Panc1 (cell line): ENCODE data around the gene PLCE1. TPM values are rescaled to one million over a fixed set of nuclear protein-coding genes. Genes with fewer than 3 reads are reported as not detected.
A peak's percentile ranks its signal among the peaks of the same experiment; 100 is the strongest.

Experiments used
- ATAC-seq: fragments of 200-7000 bp; cut with Tn5 transposase; 2 replicates; pipeline ENCODE4 v1.9.1; 2020; ENCODE audit warnings: mild to moderate bottlenecking, moderate library complexity
- BruUV-seq: library from RNA; stranded (reverse); fragments of 400-500 nt; replicated peaks from 2 replicates; lab custom pipeline; 2021; lab: Mats Ljungman, UMichigan
- CTCF ChIA-PET: fragments of 300-600 bp; sonication (Branson Sonifier 250); formaldehyde crosslinking; loops from one replicate; lab custom pipeline; 2022; ENCODE audit warnings: antibody characterized with exemption; lab: Charles Lee
- POLR2A ChIA-PET: fragments of 300-600 bp; sonication (Branson Sonifier 250); formaldehyde crosslinking; loops from one replicate; lab custom pipeline; 2022; ENCODE audit warnings: antibody characterized with exemption; lab: Charles Lee
- DNase-seq: peaks from one replicate; pipeline ENCODE4 v3.0.0-alpha.2; 2010; ENCODE audit warnings: low read depth, low spot score
- H3K27ac ChIP-seq: 2 replicates; pipeline ENCODE4 v1.5.1; 2011; ENCODE audit warnings: mild to moderate bottlenecking, low read length, inconsistent platforms
- H3K27me3 ChIP-seq: fragments of 200-500 bp; sonication (Bioruptor generic); 2 replicates; pipeline ENCODE4 v1.6.0; 2014; ENCODE audit warnings: low read length, inconsistent platforms; ENCODE audit not compliant: control insufficient read depth, insufficient read depth
- H3K36me3 ChIP-seq: fragments of 200-500 bp; sonication (Bioruptor generic); 2 replicates; pipeline ENCODE4 v1.5.1; 2014; ENCODE audit warnings: inconsistent platforms, mild to moderate bottlenecking, low read length, moderate library complexity; ENCODE audit not compliant: control insufficient read depth, insufficient read depth
- H3K4me1 ChIP-seq: 2 replicates; pipeline ENCODE4 v1.5.1; 2011; ENCODE audit warnings: inconsistent platforms, mild to moderate bottlenecking, low read length, moderate library complexity; ENCODE audit not compliant: control insufficient read depth, insufficient read depth
- H3K4me3 ChIP-seq, 2 experiments: 2 replicates each; pipeline ENCODE4 v1.5.1; 2011 to 2012; ENCODE audit warnings: low read depth in 2 of 2, low read length in 2 of 2, mild to moderate bottlenecking in 2 of 2, inconsistent platforms in 1 of 2, moderate library complexity in 1 of 2
- H3K9me3 ChIP-seq: fragments of 200-500 bp; sonication (Bioruptor generic); 2 replicates; pipeline ENCODE4 v1.5.1; 2014; ENCODE audit warnings: low read depth, mild to moderate bottlenecking, inconsistent platforms, low read length, moderate library complexity; ENCODE audit not compliant: control insufficient read depth, insufficient read depth
- CTCF ChIP-seq: fragments of 450-650 bp; IDR thresholded peaks from 2 replicates; pipeline ENCODE4 v1.5.1; 2017; ENCODE audit warnings: mild to moderate bottlenecking
- POLR2AphosphoS5 ChIP-seq: IDR thresholded peaks from 2 replicates; pipeline ENCODE4 v1.6.1; 2012; ENCODE audit warnings: mild to moderate bottlenecking, low read depth, low read length, moderate library complexity
- SIN3A ChIP-seq: IDR thresholded peaks from 2 replicates; pipeline ENCODE4 v1.6.1; 2012; ENCODE audit warnings: low read depth, mild to moderate bottlenecking, low read length, moderate library complexity, borderline replicate concordance; ENCODE audit not compliant: insufficient read depth
- TCF7L2 ChIP-seq: IDR thresholded peaks from 2 replicates; pipeline ENCODE4 v1.6.1; 2011; ENCODE audit warnings: mild to moderate bottlenecking, low read depth, low read length, inconsistent platforms
- in situ Hi-C: cut with HindIII; loops from 2 replicates; pipeline ENCODE4 v1.10.0; 2016; ENCODE audit warnings: low sequenced_read_pairs, low pct_unique_long_range_greater_than_20kb
- intact Hi-C: fragments of 100-400 bp; cut with micrococcal nuclease; formaldehyde crosslinking; loops from one replicate; pipeline ENCODE4 v1.10.0; 2022; ENCODE audit not compliant: unreplicated experiment
- total RNA-seq: library from RNA; stranded (reverse); gene quantifications from one replicate; pipeline ENCODE4 v1.2.1, GENCODE V29; 2021; ENCODE audit not compliant: unreplicated experiment
- TF ChIP-seq, protein P1 (sequence below), 2 experiments: IDR thresholded peaks; 2 replicates each; pipeline ENCODE4 v1.6.1; 2011 to 2012; ENCODE audit warnings: low read depth in 2 of 2, control low read depth in 1 of 2, low read length in 1 of 2, mild to moderate bottlenecking in 1 of 2, moderate library complexity in 1 of 2; ENCODE audit not compliant: insufficient read depth in 1 of 2

The PLCE1 gene
- total RNA-seq, 1 experiment from 2014 or later: 39.7 TPM

DNA sequence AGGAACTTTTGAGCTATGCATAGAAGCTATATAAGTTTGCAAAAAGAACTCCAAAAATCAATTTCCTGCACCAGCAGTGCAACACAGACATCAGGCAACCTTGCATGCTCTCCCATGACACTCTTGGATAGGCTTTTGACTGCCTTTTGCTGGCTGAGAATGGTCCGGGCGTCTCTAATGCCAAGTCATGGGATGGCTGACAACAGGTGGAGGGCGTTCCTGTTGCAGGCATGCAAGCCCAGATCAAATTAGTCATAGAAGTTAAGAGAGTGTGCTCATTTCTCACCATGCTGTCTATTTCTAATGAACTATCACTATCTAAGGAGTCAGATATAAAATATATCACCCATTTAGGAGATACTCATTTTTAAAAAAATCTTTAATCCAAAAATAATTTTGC lies 8.4 kb downstream of the PLCE1 start:
- ChIA-PET POLR2A (interaction anchor here (0.6 kb wide), 1 partner anchor 515 kb away, joined by 4 read pairs; no protein-coding TSS in a partner anchor), CTCF (interaction anchor here (0.6 kb wide), 1 partner anchor 146 kb away, joined by 3 read pairs; no protein-coding TSS in a partner anchor)
- intact Hi-C loops: no loop called here
- DNase-seq (no peak), ATAC-seq (no peak)
- no TSS peak for BruUV-seq
- Histone ChIP-seq H3K4me3 (no peak overlapping the region), H3K4me1 (peaks cover 80% of the 10 kb centered on the region), H3K27me3 (no peaks in the 10 kb centered on the region), H3K27ac (peak overlapping the region; percentile 69), H3K36me3 (no peaks in the 10 kb centered on the region), H3K9me3 (no peaks in the 10 kb centered on the region)
- TF ChIP-seq, protein P1, sequence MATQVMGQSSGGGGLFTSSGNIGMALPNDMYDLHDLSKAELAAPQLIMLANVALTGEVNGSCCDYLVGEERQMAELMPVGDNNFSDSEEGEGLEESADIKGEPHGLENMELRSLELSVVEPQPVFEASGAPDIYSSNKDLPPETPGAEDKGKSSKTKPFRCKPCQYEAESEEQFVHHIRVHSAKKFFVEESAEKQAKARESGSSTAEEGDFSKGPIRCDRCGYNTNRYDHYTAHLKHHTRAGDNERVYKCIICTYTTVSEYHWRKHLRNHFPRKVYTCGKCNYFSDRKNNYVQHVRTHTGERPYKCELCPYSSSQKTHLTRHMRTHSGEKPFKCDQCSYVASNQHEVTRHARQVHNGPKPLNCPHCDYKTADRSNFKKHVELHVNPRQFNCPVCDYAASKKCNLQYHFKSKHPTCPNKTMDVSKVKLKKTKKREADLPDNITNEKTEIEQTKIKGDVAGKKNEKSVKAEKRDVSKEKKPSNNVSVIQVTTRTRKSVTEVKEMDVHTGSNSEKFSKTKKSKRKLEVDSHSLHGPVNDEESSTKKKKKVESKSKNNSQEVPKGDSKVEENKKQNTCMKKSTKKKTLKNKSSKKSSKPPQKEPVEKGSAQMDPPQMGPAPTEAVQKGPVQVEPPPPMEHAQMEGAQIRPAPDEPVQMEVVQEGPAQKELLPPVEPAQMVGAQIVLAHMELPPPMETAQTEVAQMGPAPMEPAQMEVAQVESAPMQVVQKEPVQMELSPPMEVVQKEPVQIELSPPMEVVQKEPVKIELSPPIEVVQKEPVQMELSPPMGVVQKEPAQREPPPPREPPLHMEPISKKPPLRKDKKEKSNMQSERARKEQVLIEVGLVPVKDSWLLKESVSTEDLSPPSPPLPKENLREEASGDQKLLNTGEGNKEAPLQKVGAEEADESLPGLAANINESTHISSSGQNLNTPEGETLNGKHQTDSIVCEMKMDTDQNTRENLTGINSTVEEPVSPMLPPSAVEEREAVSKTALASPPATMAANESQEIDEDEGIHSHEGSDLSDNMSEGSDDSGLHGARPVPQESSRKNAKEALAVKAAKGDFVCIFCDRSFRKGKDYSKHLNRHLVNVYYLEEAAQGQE (IDR thresholded peaks at IDR 0.05; ENCODE audit: insufficient read depth in 1 of 2, low read depth in 2 of 2, low read length in 1 of 2): no peak
- TF ChIP-seq SIN3A: no peak
- TF ChIP-seq TCF7L2: no peak
- in situ Hi-C loops: no loop called here

- H3K27me3 ChIP-seq: no peaks in the 10 kb centered on the region
- DNase-seq (no peak), ATAC-seq (no peak)
- H3K4me3 ChIP-seq: no peak overlapping the region
- ChIA-PET CTCF (interaction anchor here (0.7 kb wide), 1 partner anchor 15 kb away, joined by 5 read pairs; no protein-coding TSS in a partner anchor), POLR2A (no interaction called here)
- no TSS peak for BruUV-seq
- no peak for TF ChIP-seq CTCF
- TF ChIP-seq POLR2AphosphoS5: no peak
- TF ChIP-seq, protein P1 (IDR thresholded peaks at IDR 0.05; ENCODE audit: insufficient read depth in 1 of 2, low read depth in 2 of 2, low read length in 1 of 2): no peak
- no peak for TF ChIP-seq TCF7L2
- TF ChIP-seq SIN3A: no peak
- in situ Hi-C loops: no loop called here
- H3K4me1 ChIP-seq: peaks cover 72% of the 10 kb centered on the region
- intact Hi-C loops: no loop called here
- no peaks in the 10 kb centered on the region for H3K36me3 ChIP-seq
- H3K9me3 ChIP-seq: no peaks in the 10 kb centered on the region
- no peak overlapping the region for H3K27ac ChIP-seq
Measured at GRCh38 chr10:94003488-94003887, 9.8 kb downstream of the PLCE1 start.
